Measurements from ENCODE around the gene MARCHF3. TPM values are rescaled to one million over a fixed set of nuclear protein-coding genes. Genes with fewer than 3 reads are reported as not detected.

The MARCHF3 gene
- total and polyA plus RNA-seq, 10 of the 15 experiments (the other 5 are each of a cell fraction or from before 2014, with no cell fraction given), result 3.6 to 24.1 (median 11.3) TPM

DNA sequence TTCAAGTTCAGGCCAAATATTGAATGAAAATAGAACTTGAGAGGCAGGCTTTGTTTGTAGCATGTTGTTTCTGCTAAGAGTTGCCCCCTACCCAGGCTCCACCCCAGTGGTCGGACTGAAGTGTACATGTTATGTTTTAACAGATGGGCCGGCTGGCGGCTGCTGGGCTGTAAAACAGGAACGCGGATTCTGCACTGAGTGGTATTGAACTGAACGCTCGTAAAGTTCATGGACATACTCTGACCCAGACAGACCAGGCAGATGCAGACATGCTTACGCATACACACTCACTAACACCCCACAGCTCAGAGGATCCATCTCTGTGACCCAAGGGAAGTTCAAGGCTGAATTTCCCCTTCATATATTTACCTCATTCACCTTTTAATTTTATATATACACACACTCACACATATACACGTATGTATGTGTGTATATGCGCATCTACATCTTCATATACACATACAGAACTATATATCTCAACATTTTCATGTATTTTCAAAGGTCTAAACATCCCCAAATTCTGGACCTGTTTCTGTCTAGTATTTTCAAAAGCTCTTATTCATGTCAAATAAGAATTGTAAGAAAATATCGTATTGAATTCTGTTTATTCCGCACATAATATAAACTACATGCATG lies 1.4 kb downstream of the MARCHF3 start:
- H3K27me3 ChIP-seq (replicated peaks in 1 of 2; ENCODE audit: control insufficient read depth in 2 of 2, insufficient read depth in 2 of 2, low read length in 1 of 2), result no peaks in the 10 kb centered on the region
- H3K4me2 ChIP-seq (ENCODE audit: control insufficient read depth, insufficient read depth), result peak overlapping the region; percentile 98
- H3K36me3 ChIP-seq (ENCODE audit: control insufficient read depth in 2 of 2, insufficient read depth in 2 of 2, low read length in 1 of 2), result no peaks in the 10 kb centered on the region
- ATAC-seq (peak; percentile 24), DNase-seq (ENCODE audit: low read depth, low spot score) (no peak), FAIRE-seq (no peak)
- no peaks in the 10 kb centered on the region for H4K20me1 ChIP-seq (ENCODE audit: control insufficient read depth, insufficient read depth)
- no peak overlapping the region for H3K27ac ChIP-seq (ENCODE audit: control insufficient read depth, insufficient read depth)
- H3K4me3 ChIP-seq, result peak overlapping the region; percentile 89; the same call in 1 of the 2 replicates
- intact Hi-C loops (cut with micrococcal nuclease; ENCODE audit: unreplicated experiment) (loop anchor here (2.0 to 10.0 kb wide), 2 partner anchors 14 to 184 kb away; no protein-coding TSS in a partner anchor), in situ Hi-C loops (cut with MboI) (no loop called here)
- peaks cover 2% of the 10 kb centered on the region for H3K79me2 ChIP-seq (ENCODE audit: control insufficient read depth, insufficient read depth, low read length)
- no TSS peak for BruUV-seq (replicated peaks)
- H2AFZ ChIP-seq (ENCODE audit: control insufficient read depth, low read depth, low read length), result peak overlapping the region; percentile 37
- H3K9me3 ChIP-seq (replicated peaks; ENCODE audit: control insufficient read depth, insufficient read depth, low read length), result no peaks in the 10 kb centered on the region
- SMC1A ChIA-PET (ENCODE audit: uncharacterized antibody, unreplicated experiment), result interaction anchor here (0.6 to 8.0 kb wide), 21 partner anchors 8 to 371 kb away, joined by 3 to 156 read pairs (median 3); no protein-coding TSS in a partner anchor
- RAD21 ChIA-PET (ENCODE audit: unreplicated experiment), result interaction anchor here (1.1 to 6.8 kb wide), 15 partner anchors 9 to 352 kb away, joined by 3 to 107 read pairs (median 5); partner anchors contain the start of gene C5orf63
- POLR2A ChIA-PET, result interaction anchor here (0.6 to 7.5 kb wide), 11 partner anchors 8 to 413 kb away, joined by 3 to 114 read pairs (median 6); partner anchors contain the start of genes C5orf63 and LMNB1
- WGBS (ENCODE audit: insufficient coverage, insufficient replicate concordance, low lambda C conversion rate, missing lambda C conversion rate), result 68% methylated on average over 12 of the region's 12 CpGs
- peak overlapping the region; percentile 77; the same call in 1 of the 2 replicates for H3K9ac ChIP-seq (ENCODE audit: control insufficient read depth, insufficient read depth, low read length)
- CTCF ChIA-PET, result interaction anchor here (0.6 to 4.8 kb wide), 15 partner anchors 8 to 343 kb away, joined by 3 to 32 read pairs (median 4); no protein-coding TSS in a partner anchor
- H3K4me1 ChIP-seq (ENCODE audit: control insufficient read depth, insufficient read depth, low read length), result peaks cover 6% of the 10 kb centered on the region
- TF ChIP-seq NKRF (conservative IDR thresholded peaks at IDR 0.05), result 0 out of 2 replicates have a peak, but pooled peaks have one; percentile 18
- no peak for TF ChIP-seq ESRRA (IDR thresholded peaks at IDR 0.05; ENCODE audit: low read length)
- TF ChIP-seq NFYB (IDR thresholded peaks at IDR 0.05; ENCODE audit: insufficient read depth, low read depth, low read length), result no peak
- TF ChIP-seq SREBF1 (IDR thresholded peaks at IDR 0.05; ENCODE audit: low read length), result no peak
- TF ChIP-seq PML (IDR thresholded peaks at IDR 0.05; ENCODE audit: low read length), result no peak
- TF ChIP-seq, protein P1, sequence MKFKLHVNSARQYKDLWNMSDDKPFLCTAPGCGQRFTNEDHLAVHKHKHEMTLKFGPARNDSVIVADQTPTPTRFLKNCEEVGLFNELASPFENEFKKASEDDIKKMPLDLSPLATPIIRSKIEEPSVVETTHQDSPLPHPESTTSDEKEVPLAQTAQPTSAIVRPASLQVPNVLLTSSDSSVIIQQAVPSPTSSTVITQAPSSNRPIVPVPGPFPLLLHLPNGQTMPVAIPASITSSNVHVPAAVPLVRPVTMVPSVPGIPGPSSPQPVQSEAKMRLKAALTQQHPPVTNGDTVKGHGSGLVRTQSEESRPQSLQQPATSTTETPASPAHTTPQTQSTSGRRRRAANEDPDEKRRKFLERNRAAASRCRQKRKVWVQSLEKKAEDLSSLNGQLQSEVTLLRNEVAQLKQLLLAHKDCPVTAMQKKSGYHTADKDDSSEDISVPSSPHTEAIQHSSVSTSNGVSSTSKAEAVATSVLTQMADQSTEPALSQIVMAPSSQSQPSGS (IDR thresholded peaks at IDR 0.05; ENCODE audit: low read length), result no peak
- TF ChIP-seq CHD2 (IDR thresholded peaks at IDR 0.05; ENCODE audit: borderline replicate concordance, low read depth, low read length), result no peak
- peak; percentile 19; the same call in 1 of the 2 replicates for TF ChIP-seq SPI1 (IDR thresholded peaks at IDR 0.05; ENCODE audit: borderline replicate concordance, insufficient read depth, low read depth, low read length)
- TF ChIP-seq FOS (IDR thresholded peaks at IDR 0.05; ENCODE audit: borderline replicate concordance, extremely low read depth, insufficient read length), result no peak
- TF ChIP-seq RBBP5 (conservative IDR thresholded peaks at IDR 0.05), result no peak
- TF ChIP-seq, protein P2, sequence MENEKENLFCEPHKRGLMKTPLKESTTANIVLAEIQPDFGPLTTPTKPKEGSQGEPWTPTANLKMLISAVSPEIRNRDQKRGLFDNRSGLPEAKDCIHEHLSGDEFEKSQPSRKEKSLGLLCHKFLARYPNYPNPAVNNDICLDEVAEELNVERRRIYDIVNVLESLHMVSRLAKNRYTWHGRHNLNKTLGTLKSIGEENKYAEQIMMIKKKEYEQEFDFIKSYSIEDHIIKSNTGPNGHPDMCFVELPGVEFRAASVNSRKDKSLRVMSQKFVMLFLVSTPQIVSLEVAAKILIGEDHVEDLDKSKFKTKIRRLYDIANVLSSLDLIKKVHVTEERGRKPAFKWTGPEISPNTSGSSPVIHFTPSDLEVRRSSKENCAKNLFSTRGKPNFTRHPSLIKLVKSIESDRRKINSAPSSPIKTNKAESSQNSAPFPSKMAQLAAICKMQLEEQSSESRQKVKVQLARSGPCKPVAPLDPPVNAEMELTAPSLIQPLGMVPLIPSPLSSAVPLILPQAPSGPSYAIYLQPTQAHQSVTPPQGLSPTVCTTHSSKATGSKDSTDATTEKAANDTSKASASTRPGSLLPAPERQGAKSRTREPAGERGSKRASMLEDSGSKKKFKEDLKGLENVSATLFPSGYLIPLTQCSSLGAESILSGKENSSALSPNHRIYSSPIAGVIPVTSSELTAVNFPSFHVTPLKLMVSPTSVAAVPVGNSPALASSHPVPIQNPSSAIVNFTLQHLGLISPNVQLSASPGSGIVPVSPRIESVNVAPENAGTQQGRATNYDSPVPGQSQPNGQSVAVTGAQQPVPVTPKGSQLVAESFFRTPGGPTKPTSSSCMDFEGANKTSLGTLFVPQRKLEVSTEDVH (IDR thresholded peaks at IDR 0.05; ENCODE audit: low read depth, partially characterized antibody), result no peak
- TF ChIP-seq MEF2A (IDR thresholded peaks at IDR 0.05; ENCODE audit: insufficient read depth, low read depth, low read length), result no peak
- TF ChIP-seq MXI1 (IDR thresholded peaks at IDR 0.05; ENCODE audit: low read depth, low read length), result 0 out of 2 replicates have a peak, but pooled peaks have one; percentile 7
- no peak for TF ChIP-seq HDAC2 (IDR thresholded peaks at IDR 0.05)
- TF ChIP-seq MLLT1 (IDR thresholded peaks at IDR 0.05), result peak; percentile 82

Measured in GM12878 (cell line).